ENCODE data around the gene FOXM1.

FOXM1 gene, protein sequence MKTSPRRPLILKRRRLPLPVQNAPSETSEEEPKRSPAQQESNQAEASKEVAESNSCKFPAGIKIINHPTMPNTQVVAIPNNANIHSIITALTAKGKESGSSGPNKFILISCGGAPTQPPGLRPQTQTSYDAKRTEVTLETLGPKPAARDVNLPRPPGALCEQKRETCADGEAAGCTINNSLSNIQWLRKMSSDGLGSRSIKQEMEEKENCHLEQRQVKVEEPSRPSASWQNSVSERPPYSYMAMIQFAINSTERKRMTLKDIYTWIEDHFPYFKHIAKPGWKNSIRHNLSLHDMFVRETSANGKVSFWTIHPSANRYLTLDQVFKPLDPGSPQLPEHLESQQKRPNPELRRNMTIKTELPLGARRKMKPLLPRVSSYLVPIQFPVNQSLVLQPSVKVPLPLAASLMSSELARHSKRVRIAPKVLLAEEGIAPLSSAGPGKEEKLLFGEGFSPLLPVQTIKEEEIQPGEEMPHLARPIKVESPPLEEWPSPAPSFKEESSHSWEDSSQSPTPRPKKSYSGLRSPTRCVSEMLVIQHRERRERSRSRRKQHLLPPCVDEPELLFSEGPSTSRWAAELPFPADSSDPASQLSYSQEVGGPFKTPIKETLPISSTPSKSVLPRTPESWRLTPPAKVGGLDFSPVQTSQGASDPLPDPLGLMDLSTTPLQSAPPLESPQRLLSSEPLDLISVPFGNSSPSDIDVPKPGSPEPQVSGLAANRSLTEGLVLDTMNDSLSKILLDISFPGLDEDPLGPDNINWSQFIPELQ

DNA sequence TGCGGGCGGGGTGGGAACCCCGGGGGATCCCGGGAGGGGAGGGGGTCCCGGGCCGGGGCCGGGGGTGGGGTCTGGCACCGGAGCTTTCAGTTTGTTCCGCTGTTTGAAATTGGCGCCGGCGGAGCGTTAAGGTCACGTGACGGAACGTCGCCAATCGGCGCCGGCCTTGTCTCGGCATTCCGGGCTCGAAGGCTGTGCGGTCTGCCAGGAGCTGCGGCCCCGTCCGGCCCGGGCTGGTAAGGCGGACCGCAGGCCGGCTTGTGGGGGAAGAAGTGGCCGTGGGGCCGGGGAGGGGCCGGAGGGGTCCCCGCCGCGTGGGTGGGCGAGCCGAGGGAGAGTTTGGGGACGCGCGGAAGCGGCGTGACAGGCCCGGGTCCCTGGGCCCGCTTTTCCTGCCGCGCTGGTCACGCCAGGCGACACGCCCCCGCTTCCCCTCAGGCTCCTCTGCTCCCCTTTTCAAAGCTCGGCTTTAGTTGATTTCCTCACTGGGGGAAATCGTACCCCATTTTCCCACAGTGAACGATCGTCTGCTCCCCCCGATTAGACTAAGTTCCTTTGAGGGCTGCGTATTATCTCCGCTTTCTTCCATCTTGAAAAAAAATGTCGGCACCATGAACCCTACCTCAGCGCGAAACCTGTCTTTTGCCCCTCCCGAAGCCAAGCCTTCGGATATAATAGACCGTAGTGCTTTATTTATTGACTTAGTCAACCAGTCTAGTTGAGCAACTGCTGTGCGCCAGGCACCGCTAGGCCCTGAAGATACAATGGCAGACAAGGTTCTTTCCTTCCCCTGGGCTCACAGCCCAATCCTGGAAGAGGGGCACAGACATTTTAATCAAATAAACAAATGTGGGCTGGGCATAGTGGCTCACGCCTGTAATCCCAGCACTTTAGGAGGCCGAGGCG is at the start of gene FOXM1, which contains the start of gene RHNO1:
FOXM1 (minus strand) TSS at position 128 of the 906 bp plus-strand sequence. CDS start 2,696 bp downstream, outside the sequence.
RHNO1 (plus strand) TSS at position 177 of the 906 bp plus-strand sequence. CDS start 8,144 bp downstream, outside the sequence.
- DNase-seq (ENCODE audit: low read depth), result peak; percentile 61

DNA sequence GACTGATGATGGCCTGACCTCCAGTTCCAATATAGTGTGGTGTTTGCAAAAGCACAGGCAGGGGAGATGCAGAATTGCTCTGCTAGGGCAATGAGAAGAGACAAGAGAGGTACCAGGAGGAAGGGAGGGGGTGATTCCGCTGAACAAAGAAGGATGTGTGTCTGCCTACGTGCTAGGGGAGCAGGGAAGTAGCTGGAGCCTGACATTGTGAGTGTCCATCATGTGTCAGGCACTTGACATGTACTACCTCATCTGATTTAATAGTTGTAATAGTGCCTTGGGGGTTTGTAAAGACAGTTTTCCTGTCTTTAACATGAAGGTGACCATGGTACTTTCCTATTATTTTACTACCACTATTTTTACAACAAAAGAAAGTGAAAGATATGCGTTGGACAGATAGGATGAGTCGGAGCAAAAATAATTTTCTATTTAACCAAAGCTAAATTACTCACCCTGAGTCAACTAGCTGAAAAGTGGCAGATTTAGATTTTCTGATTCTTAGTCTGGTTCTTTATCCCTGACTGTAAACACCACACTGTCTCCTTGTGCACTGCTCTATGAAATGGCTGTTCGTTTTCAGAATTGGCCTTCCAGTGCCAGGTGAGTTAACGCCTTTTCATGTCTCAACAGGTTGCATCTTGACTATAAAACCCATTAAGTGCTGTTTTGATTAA is 48.5 kb upstream of the FOXM1 start:
- DNase-seq (ENCODE audit: low read depth), result peak; percentile 22

DNA sequence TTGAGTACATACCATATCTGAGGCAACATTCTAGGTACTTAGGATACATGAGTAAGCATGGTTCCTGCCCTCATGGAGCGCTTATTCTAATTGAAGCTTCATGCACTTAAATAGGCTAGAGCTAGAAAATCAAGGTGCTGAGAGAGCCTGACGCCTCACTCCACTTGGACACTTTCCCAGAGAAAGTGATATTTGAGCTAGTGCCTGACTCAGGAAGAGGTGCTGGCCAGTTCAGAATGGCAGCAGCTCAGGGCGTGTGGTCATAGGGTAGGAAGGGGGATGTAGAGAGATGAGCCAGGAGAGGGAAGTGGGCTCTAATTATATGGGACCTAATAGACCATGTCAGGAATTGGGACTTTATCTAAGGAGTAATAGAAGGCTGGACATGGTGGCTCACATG is 47.0 kb upstream of the FOXM1 start:
- no peak for DNase-seq (ENCODE audit: low read depth)

DNA sequence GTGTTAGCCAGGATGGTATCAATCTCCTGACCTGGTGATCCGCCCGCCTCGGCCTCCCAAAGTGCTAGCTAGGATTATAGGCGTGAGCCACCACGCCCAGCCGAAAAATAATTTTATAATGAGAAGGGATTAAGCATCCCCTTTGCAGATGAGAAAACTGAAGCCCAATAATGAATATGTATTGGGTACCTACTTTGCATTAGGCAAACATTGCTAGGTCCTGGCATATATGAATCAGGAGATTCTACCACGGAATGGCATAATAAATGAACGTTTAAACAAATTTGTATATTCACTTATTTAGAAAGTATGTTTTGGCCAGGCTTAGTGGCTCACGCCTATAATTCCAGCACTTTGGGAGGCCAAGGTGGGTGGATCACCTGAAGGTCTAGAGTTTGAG is 46.1 kb upstream of the FOXM1 start:
- DNase-seq (ENCODE audit: low read depth), result no peak

DNA sequence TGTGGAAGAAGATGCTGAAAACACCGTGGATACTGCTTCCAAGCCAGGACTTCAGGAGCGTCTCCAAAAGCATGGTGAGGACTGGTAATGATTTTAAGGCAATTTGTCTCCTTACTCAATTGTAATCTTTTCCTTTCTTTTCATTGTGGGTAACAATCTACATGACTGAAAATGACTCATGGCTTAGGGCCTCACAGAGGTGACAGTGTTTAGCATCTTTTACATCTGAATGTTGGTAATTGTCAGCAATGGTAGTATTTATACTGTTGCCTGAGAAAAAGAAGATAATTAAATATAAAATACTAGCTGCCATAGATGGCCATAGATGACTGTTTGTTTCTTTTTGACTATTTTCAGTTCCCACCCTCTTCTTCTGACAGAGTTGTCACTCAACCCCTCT is 45.4 kb upstream of the FOXM1 start:
- DNase-seq (ENCODE audit: low read depth), result peak; percentile 9

DNA sequence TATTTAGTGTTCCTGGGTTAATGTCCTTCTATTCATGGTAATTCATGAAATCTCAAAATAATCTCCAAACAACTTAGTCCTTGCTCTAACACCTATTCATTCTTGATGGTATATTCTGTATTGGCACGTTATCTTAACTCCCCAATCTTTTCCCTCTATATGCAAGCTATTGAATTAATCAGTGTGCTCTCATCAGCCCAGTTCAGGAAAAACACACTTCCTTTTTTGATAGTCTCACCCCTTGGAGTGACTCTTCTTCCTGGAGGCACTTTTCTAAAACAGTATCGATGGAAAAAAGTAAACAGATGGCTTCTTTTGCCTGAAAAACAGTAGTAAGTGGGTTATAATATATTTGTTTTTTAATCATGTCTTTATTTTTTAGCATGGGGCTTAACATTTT is 42.3 kb upstream of the FOXM1 start:
- no peak for DNase-seq (ENCODE audit: low read depth)

DNA sequence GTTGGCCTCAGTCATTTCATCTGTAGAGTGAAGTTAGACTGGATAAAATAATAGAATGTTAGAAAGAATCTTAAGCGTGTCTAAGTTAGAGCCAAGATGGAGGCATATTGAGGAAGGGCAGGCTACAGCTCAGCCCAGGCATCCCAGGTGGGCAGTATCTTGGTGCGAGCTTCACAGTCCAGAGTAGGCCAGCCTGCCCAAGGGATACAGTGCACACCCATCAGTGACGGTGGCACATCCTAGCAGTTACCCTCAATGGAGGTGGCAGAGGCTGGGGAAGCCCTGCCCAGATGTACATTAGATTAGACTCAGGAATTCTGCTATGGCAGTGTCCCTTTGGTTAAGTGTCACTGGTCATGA is 35.2 kb upstream of the FOXM1 start:
- DNase-seq (ENCODE audit: low read depth), result no peak

DNA sequence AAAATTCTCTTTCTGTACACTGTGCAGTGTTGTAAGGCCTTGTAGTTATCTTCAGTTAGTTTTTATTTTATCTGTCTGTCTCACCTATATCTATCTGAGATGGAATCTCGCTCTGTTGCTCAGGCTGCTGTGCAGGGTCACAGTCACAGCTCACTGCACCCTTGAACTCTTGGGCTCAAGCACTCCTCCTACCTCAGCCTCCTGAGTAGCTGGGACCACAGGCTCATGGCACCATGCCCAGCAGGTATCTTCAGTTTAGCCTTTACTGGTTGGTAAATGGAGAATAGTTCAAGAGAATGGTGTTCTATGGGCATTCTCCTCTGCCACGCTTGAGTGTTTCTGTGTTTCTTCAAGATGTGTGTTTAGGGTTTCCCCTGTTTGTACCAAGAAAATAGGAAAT is 27.3 kb upstream of the FOXM1 start:
- no peak for DNase-seq (ENCODE audit: low read depth)

DNA sequence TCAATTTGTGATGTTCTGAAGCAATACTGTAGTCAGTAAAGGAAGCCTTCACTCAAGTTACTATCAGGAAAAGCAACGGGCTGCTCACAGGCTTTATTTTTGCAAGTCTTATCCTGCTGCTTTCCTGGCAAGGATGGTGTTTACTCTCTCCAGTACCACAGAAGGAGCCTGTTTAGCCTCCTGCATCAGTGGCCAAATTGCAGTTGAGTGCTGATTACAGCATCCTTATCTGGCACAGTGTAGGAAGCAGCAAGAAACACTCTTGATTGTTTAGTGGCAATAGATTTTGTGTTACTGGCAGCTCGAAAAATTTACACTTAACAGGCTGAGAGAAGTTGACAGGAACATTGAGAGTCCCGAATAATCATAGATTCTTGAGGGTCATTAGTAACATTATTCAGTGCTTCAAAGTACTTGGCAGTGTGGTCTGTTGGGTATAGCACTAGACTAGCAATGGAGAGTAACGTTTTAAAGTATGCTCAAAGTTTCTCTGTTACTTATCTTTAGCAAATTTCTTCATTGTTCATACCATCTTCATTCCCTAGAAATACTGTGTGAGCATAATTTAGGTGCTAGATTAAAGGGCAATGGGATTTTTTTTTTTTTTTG is 25.4 kb upstream of the FOXM1 start:
- DNase-seq (ENCODE audit: low read depth), result no peak

DNA sequence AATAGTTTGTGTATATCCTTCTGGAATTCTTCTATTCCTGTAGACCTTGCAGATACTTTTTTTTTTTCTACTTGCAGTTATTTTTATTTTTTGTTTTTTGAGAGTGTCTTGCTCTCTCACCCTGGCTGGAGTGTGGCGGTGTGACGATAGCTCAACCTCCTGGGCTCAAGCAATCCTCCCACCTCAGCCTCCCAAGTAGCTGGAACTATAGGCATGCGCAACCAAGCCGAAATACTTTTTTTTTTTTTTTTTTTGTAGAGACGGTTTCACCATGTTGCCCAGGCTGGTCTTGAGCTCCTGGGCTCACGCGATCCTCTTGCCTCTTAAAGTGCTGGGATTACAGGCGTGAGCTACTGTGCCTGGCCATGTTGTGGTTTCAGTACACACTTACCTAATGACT is 23.7 kb upstream of the FOXM1 start:
- no peak for DNase-seq (ENCODE audit: low read depth)

DNA sequence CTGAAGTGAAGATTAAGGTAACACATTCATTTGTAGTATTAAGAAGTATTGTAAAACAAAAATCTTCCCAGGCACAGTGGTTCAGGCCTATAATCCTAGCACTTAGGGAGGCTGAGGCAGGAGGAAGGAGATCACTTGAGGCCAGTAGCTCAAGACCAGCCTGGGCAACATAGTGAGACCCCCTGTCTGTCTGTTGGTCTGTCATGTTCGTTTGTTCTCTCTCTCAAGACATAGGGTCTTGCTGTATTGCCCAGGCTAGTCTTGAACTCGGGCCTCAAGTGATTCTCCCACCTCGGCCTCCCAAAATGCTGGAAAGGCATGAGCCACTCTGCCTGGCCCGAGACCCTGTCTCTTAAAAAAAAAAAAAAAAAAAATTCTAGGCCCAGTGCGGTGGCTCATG is 20.4 kb upstream of the FOXM1 start:
- DNase-seq (ENCODE audit: low read depth), result no peak

DNA sequence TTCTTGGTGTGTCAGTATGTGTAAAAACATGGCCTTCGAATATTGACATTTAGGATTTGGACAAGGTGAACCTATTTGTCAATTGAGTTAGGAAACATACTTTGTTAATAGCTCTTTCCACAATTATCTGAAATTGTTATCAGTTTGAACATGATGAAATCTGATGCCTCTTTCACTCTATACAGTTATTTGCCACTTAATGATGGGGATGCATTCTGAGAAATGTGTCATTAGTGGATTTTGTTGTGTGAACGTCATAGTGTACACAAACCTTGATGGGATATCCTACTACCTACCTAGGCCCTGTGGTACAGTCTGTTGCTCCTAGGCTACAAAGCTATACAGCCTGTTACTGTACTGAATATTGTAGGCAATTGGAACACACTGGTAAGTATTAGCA is 18.5 kb upstream of the FOXM1 start:
- no peak for DNase-seq (ENCODE audit: low read depth)

DNA sequence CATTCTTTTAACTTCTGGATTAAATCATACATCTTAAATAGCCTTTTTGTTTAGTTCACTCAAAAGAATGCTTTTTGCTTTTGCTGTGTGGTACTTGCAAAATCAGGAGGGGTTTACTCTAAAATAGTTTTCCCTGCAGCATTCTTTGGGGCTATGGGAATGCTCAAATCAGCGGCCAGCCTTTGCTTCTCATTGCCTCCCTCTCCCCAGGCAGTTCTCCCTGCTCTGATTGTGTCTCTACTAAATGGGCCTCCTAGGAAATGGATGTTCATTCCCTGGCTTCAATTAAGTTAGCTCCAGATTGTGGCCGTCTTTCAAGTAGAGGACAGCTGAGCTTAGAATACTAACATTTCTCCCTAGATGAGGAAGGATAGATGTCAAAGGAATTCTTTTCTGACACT is 18.1 kb upstream of the FOXM1 start:
- DNase-seq (ENCODE audit: low read depth), result no peak

DNA sequence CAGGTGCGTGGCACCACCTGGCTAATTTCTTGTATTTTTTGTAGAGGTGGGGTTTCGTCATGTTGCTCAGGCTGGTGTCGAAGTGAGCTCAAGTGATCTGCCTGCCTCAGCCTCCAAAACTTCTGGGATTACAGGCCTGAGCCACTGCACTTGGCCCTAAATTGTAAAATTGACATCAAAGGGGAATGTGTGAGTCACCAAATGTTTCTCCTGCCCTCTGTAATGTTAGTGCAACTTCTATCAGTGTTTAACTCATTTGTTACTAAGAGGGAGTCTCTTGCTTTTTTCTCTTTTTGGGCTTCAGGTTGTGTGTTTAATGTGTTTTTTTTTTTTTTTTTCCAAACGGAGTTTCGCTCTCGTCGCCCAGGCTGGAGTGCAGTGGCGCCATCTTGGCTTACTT is 16.0 kb upstream of the FOXM1 start:
- peak; percentile 83 for DNase-seq (ENCODE audit: low read depth)

DNA sequence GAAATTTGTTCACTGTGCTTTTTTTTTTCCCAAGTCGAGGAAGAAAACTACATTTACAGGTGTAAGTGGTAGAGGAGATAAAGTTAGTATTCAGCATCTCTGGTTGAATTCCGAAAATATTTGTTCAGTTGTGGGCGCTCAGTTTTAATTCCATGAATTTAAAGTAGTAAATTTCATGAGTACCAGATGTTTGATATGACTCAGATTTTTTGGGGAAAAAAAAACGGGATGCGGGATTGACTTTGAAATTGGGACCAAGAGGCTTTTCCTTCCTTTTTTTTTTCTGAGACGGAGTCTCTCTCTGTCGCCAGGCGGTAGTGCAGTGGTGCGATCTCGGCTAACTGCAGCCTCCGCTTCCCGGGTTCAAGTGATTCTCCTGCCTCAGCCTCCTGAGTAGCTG is 15.3 kb upstream of the FOXM1 start:
- DNase-seq (ENCODE audit: low read depth), result peak; percentile 68

DNA sequence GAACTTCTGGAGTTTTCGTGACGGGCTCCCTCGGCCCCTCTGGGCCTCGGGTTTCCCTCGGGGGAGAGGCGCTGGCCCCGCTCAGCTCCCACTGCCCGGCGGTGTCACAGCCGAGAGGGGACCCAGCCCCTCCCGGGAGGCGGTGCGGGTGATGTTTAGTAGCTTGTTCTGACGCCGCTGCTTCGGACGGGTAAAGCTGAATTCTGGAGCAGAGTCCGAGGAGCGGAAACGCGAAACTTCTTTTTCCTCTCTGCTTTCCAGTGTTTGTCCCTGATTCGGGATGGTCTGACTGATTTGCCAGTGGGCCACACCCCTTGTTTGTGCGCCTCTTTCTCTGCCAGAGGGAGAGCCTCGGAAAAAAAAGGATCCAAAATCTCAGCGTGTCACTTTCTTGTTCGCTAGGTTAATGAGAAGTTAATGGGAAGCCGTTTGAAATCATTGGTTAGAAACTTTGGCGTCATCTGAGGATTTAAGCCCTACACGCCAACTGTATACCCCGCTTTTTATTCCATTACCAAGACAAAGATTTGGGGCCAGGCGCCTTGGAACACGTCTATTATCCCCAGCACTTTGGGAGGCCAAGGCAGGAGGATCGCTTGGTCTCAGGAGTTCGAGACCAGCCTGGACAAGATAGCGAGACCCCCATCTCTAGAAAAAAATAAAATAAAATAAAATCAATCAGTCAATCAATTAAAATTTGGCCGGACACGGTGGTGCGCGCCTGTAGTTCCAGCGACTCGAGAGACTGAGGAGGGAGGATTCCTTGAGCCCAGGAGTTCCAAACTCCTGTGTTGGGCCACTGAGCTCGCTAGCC is 14.5 kb upstream of the FOXM1 start:
- DNase-seq (ENCODE audit: low read depth), result peak; percentile 45

DNA sequence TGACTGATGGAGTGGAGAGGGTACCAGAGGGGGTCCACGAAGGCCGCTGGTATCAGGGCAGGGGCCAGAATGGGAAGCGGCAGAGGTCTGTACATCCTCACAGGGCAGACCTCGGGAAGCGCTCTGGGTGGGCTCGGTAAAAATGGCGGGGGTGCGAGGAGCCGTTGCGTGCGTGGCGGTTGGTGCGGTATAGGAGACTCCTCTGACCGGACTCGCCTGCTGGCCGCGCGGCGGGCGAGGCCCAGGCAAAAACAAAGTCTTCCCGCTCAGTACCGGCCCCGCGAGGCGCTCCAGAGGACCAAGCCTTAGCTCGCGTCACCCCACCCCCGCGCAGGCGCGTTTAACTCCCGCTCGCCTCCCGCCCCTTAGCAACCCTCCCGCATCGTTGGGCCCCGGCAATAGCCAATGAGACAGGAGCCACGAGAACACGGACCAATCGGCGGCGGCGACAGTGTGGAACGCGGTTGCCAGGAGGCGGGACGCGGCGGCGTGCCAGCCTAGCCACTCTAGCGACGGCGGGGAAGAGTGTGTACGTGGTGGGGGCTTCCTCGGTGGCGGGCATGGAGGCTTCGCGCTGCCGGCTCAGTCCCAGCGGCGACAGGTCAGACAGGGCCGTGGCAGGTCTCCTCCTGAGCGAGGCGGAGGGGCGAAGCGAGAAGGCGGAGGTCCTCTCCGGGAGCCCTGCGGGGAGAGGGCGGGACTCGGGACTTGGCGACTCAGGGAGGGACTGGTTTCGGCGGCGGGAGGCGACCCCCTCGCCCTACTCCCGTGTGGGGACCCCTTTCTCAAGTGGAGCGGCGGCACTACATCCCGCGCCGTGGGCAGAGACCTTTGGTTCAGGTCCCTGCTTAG is 13.6 kb upstream of the FOXM1 start, which contains the start of gene TULP3:
TULP3 (plus strand) TSS at position 504 of the 852 bp plus-strand sequence; CDS start at position 561, 57 bp downstream.
- DNase-seq (ENCODE audit: low read depth), result peak; percentile 89

DNA sequence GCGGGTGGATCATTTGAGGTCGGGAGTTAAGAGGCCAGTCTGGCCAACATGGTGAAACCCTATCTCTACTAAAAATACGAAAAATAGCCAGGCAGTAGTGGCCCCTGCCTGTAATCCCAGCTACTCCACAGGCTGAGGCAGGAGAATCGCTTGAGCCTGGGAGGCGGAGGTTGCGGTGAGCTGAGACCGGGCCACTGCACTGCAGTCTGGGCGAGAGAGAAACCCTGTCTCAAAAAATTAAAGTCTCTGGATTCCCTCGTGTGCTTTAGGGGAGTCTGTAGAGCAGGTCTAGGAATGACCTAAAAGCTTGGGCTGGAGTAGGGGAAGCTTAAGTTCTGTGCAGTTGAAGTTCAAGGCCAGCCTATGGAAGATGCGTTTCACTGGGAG is 13.0 kb upstream of the FOXM1 start:
- DNase-seq (ENCODE audit: low read depth), result no peak

DNA sequence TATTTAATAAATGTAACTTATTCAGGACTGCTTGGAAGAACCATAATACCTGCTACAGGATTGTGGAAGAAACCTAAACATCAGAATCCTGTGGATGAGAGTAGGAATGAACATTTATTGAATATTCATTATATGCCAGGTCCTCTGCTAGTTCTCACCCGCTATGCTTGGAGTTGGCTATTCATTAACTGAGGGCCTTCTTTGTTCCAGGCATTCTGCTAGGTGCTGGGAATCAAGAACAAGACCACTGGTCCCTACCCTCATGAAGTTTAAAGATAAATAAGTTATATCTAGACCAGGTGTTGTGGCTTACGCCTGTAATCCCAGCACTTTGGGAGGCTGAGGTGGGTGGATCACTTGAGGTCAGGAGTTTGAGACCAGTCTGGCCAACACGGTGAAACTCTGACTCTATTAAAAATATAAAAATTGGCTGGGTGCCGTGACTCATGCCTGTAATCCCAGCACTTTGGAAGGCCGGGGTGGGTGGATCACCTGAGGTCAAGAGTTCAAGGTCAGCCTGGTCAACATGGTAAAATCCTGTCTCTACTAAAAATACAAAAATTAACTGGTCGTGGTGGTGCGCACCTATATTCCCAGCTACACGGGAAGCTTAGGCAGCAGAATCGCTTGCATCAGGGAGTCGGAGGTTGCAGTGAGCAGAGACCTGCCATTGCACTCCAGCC is 9.9 kb upstream of the FOXM1 start:
- no peak for DNase-seq (ENCODE audit: low read depth)
